MM.1S (cell line): ENCODE measurements around the gene TNIK.

Source experiments
- CTCF ChIP-seq: fragments of 300-600 bp; sonication (generic); IDR thresholded peaks from 2 replicates; pipeline ENCODE4 v1.5.1; 2016; ENCODE audit warnings: antibody characterized with exemption, low read length, mixed read lengths
- EZH2 ChIP-seq: fragments of 300-600 bp; sonication (generic); optimal IDR thresholded peaks from 2 replicates; pipeline ENCODE3; 2017; ENCODE audit warnings: low read depth, mild to moderate bottlenecking, antibody characterized with exemption, low read length, mixed read lengths
- EZH2phosphoT487 ChIP-seq: fragments of 300-600 bp; sonication (generic); IDR thresholded peaks from 2 replicates; pipeline ENCODE4 v1.6.1; 2018; ENCODE audit warnings: antibody characterized with exemption, low read length

- no peak for TF ChIP-seq EZH2
- no peak for TF ChIP-seq CTCF
- no peak for TF ChIP-seq EZH2phosphoT487
These were observed 274.2 kb downstream of the TNIK start for GRCh38 chr3:171185959-171186358.
